GM08714 (cell line): ENCODE results near the gene AP1S3.
"Not testable (repeated sequence)": the region's sequence is repeated elsewhere in the genome, so short reads cannot be mapped to it uniquely, and the experiment has no call there.

Source experiments
- H3K4me3 ChIP-seq: fragments of 200-500 bp; sonication (Bioruptor generic); 2 replicates; pipeline ENCODE4 v1.5.1; 2014; ENCODE audit warnings: mild to moderate bottlenecking, low read length, inconsistent platforms
- ZNF274 ChIP-seq: IDR thresholded peaks from 2 replicates; pipeline ENCODE4 v1.6.1; 2012; ENCODE audit warnings: mild to moderate bottlenecking, low read depth, low read length

Gene AP1S3

DNA sequence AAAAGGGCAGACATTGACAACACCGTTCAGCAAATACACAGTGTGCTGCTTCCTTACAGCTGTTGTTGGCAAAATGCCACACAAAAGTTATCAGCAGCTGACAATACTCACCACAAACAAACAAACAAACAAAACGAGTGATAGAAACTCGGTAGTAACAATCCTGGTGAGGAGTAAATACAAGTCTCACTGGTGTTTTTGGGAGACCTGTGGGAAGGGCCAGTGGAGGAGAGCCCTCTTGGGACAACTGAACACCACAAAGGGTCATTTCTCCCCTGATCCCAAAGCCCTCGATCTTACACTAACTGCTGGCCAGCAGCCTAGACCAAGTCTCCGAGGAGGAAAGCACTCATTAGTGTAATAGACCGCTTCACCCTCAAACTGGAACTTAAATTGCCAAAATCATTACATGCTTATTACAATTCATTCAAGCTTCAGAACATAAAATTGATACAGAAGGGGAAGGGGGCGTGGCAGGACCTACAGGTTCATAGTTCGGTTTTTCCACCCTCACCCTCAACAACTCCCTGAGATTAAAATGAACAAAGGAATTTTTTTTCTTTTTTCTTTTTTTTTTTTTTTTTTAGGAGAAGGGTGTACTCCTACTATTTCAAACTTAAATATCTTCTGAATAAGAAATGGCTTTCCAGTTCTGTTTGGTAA, 5.0 kb downstream of the AP1S3 start:
- H3K4me3 ChIP-seq: no peak overlapping the region
- no peak for TF ChIP-seq ZNF274

GRCh38 chr2:223829128-223829527, 8.3 kb downstream of the AP1S3 start:
- no peak for TF ChIP-seq ZNF274
- H3K4me3 ChIP-seq: no peak overlapping the region

DNA sequence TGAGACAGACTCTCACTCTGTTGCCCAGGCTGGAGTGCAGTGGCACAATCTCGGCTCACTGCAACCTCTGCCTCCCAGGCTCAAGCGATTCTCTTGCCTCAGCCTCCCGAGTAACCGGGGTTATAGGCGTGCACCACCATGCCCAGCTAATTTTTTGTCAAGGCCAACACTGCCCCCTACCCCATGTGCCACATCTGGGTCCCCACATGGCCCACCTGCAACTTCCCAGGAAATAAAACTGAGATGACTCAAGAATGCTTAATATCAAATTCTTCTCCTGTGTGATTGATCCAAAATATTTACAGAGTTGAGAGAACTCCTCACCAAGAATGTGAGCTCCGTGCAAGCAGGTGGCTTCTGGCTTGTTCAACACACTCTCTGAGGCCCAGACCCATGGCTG, 9.1 kb downstream of the AP1S3 start:
- no peak overlapping the region for H3K4me3 ChIP-seq
- no peak for TF ChIP-seq ZNF274

DNA sequence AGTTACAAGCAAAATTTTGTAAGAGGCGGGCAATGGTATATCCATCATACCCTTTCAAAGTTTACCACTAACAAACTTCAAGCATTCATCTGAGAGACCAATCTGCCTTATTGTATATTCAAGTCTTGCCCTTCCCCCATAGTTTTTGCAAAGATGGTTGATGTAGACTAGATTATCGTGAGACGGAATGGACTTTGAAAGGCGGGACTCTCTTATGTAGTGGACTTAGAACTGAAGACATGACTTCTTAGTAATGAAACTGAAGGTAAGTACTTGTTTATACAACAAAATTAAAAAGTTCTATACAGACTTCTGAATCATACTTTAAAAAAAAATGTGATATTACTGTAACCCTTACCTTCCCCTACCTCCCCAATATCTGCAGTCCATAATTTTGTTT, 10.4 kb downstream of the AP1S3 start:
- TF ChIP-seq ZNF274: no peak
- H3K4me3 ChIP-seq: no peak overlapping the region

- TF ChIP-seq ZNF274: no peak
- H3K4me3 ChIP-seq: no peak overlapping the region
These were observed 13.1 kb downstream of the AP1S3 start for GRCh38 chr2:223824301-223824700.

DNA sequence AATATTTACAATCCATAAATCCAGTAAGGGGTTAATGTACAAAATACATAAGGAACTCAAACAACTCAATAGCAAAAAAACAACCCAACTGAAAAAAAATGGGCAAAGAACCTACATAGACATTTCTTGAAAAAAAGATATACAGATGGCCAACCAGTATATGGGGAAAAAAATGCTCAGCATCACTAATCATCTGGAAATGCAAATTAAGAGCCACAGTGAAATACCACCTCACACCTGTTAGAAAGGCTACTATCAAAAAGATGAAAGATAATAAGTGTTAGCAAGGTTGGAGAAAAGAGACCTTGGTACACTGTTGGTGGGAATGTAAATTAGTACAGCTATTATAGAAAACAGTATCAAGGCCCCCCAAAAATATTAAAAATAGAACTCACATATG, 14.6 kb downstream of the AP1S3 start:
- no peak for TF ChIP-seq ZNF274
- no peak overlapping the region for H3K4me3 ChIP-seq

DNA sequence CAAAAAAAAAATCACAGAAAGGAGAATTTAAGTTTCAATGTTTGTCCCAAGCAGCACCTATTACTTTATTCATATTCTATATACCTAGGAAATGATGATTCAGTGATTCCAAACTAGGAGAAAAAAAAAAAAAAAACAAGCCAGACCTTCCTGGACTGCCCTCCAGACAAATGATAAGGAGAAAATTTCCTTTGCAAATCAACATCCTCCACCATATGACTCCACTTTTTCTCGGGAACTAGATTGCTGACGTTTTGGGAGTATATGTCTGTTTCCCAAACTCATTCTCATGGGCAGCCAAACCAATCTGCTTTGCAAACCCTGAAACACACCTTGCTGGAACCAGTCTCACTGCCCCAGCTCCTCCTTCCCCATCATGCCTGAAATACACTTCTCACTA, 16.8 kb downstream of the AP1S3 start:
- H3K4me3 ChIP-seq: no peak overlapping the region
- TF ChIP-seq ZNF274: no peak

GRCh38 chr2:223819891-223820290, 17.5 kb downstream of the AP1S3 start:
- no peak overlapping the region for H3K4me3 ChIP-seq
- no peak for TF ChIP-seq ZNF274

DNA sequence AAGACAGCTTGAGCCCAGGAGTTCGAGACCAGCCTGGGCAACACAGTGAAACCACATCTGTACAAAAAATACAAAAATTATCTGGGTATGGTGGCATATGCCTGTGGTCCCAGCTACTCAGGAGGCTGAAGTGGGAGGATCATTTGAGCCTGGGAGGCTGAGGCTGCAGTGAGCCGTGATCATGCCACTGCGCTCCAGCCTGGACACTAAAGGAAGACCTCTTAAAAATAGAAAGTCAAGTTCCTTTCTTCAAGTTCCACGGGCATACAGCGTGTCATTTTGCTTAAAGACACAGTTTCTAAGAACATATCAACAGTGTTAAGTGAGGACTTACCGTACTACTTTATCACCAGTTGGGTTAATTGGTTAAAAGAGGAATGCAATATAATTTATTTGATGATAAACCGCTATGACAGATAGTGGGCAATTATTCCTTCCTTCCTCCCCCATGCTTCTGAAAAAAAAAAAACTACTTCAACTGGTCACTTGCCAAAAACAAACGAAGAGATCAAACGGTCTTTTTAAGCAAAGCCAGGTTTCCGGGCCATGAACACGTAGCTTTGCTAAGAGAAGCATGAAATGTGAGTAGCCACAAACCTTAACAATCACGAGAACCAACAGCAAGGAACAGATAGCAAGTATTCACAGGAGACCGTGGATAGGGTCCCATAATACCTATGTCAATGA, 21.4 kb downstream of the AP1S3 start:
- H3K4me3 ChIP-seq: no peak overlapping the region
- TF ChIP-seq ZNF274: no peak

GRCh38 chr2:223815186-223815883, 22.0 kb downstream of the AP1S3 start:
- H3K4me3 ChIP-seq: no peak overlapping the region
- TF ChIP-seq ZNF274: no peak

DNA sequence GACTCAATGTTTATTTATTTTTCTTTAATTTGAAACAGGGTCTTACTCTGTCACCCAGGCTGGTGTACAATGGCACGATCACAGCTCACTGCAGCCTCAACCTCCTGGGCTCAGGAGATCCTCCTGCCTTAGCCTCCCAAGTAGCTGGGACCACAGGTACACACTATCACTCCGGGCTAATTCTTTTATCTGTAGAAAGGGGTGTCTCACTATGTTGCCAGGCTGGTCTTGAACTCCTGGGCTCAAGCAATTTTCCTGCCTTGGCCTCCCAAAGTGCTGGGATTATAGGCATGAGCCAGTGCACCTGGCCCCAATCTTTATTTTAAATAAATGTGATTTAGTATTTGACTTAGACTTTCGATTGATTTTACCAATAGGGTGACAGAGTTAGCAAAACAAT, 22.6 kb downstream of the AP1S3 start:
- not testable (repeated sequence) for H3K4me3 ChIP-seq

DNA sequence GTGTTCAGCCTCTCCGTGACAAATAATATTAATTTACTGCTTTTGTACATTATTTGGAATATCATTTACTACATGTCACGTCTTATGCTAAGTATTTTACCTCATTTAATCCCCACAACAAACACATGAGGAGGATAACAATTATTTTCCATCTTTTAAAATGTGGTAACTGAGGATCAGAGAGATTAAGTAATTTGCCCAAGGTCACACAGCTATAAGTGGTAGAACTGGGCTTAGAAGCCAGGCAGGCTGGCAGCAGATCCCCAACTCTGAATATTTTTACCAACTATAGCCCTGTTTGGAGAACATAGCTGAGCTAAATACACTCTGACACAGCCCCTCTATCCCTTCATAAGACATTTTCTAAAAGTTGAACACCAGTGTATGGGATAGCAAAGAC, 24.1 kb downstream of the AP1S3 start:
- no peak overlapping the region for H3K4me3 ChIP-seq
- no peak for TF ChIP-seq ZNF274

DNA sequence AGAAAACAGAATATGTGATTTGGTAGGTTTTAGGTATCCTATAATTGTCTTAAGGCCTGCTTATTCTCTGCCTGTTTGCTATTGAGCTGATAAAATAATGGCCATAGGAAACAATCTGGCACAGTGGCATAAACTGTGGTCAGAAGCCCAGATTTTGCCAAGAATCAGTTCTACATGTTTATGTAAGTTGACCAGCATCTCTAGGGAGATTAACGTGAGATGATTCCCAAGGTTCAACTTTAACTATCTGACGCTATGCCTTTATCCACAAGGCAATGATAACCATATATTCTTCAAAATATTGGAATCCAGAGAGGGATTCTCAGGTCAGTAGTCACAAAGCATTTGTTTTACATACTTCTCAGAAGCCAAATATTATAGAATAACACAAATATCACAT, 25.6 kb downstream of the AP1S3 start:
- no peak overlapping the region for H3K4me3 ChIP-seq
- no peak for TF ChIP-seq ZNF274

GRCh38 chr2:223805008-223805407, 32.4 kb downstream of the AP1S3 start:
- TF ChIP-seq ZNF274: no peak
- peak overlapping the region; percentile 11; the same call in 1 of the 2 replicates for H3K4me3 ChIP-seq

- H3K4me3 ChIP-seq: no peak overlapping the region
- TF ChIP-seq ZNF274: no peak
These were observed 35.6 kb downstream of the AP1S3 start for GRCh38 chr2:223801736-223802135.
